ENCODE measurements around the gene TMEM89. TPM values are rescaled to one million over a fixed set of nuclear protein-coding genes. Genes with fewer than 3 reads are reported as not detected.

Gene TMEM89
- total and polyA plus RNA-seq, 2 of the 4 experiments (the other 2 are of a cell fraction): 0.15 TPM; not detected in 1

GRCh38 chr3:48655063-48655462 lies 33.5 kb upstream of the TMEM89 start:
- no peak overlapping the region for H4K8ac ChIP-seq (ENCODE audit: low read depth in 2 of 2, low read length in 2 of 2)
- WGBS, 2 experiments (ENCODE audit: extremely low coverage in 2 of 2, insufficient read length in 1 of 2): 95% methylated on average over 4 of the region's 12 CpGs; no CpG with 5 or more reads in 1 of the 2 experiments
- no TSS peak for BruUV-seq (replicated peaks)
- no peak overlapping the region for H3K4me3 ChIP-seq (ENCODE audit: insufficient read depth, low read depth, low read length)
- no peak for ATAC-seq (ENCODE audit: low read depth)
- TF ChIP-seq ELK1 (IDR thresholded peaks at IDR 0.05; ENCODE audit: borderline replicate concordance, low read depth, low read length): no peak
- TF ChIP-seq SMC3 (IDR thresholded peaks at IDR 0.05; ENCODE audit: low read depth, low read length): no peak
- TF ChIP-seq MXI1 (IDR thresholded peaks at IDR 0.05; ENCODE audit: borderline replicate concordance, low read depth, low read length): no peak
- TF ChIP-seq MAFK (IDR thresholded peaks at IDR 0.05; ENCODE audit: low read depth, low read length): no peak
- no peak for TF ChIP-seq NFE2L2 (IDR thresholded peaks at IDR 0.05; ENCODE audit: low read depth, low read length)
- no peak for TF ChIP-seq CTCF (conservative IDR thresholded peaks at IDR 0.05; ENCODE audit: low read depth, low read length)
- no peak for TF ChIP-seq MAZ (IDR thresholded peaks at IDR 0.05; ENCODE audit: borderline replicate concordance, low read depth, low read length)
- TF ChIP-seq RCOR1 (IDR thresholded peaks at IDR 0.05; ENCODE audit: insufficient replicate concordance, low read length): no peak
- no peak overlapping the region for H3K27ac ChIP-seq (ENCODE audit: insufficient read depth, low read length)
- H3K23ac ChIP-seq (ENCODE audit: low read depth, low read length): no peak overlapping the region
- H3K36me3 ChIP-seq (ENCODE audit: control insufficient read depth, insufficient read depth, low read length): no peaks in the 10 kb centered on the region
- ChIA-PET POLR2A (ENCODE audit: unreplicated experiment) (no interaction called here), CTCF (no interaction called here)
- intact Hi-C loops (cut with micrococcal nuclease) (no loop called here), dilution Hi-C loops (cut with HindIII; ENCODE audit: low sequenced_read_pairs, unreplicated experiment) (no loop called here), in situ Hi-C loops (cut with MboI; ENCODE audit: low sequenced_read_pairs) (no loop called here)
- no peaks in the 10 kb centered on the region for H3K79me1 ChIP-seq (ENCODE audit: low read depth in 1 of 2, low read length in 2 of 2)
- no peak overlapping the region for H4K5ac ChIP-seq (ENCODE audit: low read depth, low read length)
- no peak overlapping the region for H3K18ac ChIP-seq (ENCODE audit: low read depth, low read length)
- no peaks in the 10 kb centered on the region for H3K9me3 ChIP-seq (ENCODE audit: control insufficient read depth, insufficient read depth, low read length)
- H3K4me1 ChIP-seq (ENCODE audit: control insufficient read depth, insufficient read depth, low read length): peaks cover 3% of the 10 kb centered on the region; the same call in 1 of the 2 replicates
- no peak overlapping the region for H4K91ac ChIP-seq (ENCODE audit: insufficient read depth, low read depth, low read length)
- H3K56ac ChIP-seq (ENCODE audit: extremely low read depth, insufficient read depth, low read length): no peak overlapping the region
- no peak overlapping the region for H2AK9ac ChIP-seq (replicated peaks; ENCODE audit: low read depth, low read length, poor library complexity)
- no peak overlapping the region for H2BK15ac ChIP-seq (ENCODE audit: low read depth, low read length)
- H3K4me2 ChIP-seq (ENCODE audit: low read depth, low read length): no peak overlapping the region
- H3K9me1 ChIP-seq (ENCODE audit: insufficient read depth, low read length): no peaks in the 10 kb centered on the region
- no peaks in the 10 kb centered on the region; the same call in 1 of the 2 replicates for H3K27me3 ChIP-seq (ENCODE audit: control insufficient read depth, insufficient read depth, low read length)
- no peaks in the 10 kb centered on the region for H4K20me1 ChIP-seq (ENCODE audit: insufficient read depth, low read length)
- H3K4ac ChIP-seq (ENCODE audit: low read depth, low read length): no peak overlapping the region; the same call in 1 of the 2 replicates
- no peak overlapping the region for H3K14ac ChIP-seq (replicated peaks; ENCODE audit: low read depth, low read length)
- H2BK120ac ChIP-seq (ENCODE audit: low read depth, low read length): no peak overlapping the region
- H2AFZ ChIP-seq (replicated peaks; ENCODE audit: low read length, poor library complexity): peak overlapping the region; percentile 4
- no peak overlapping the region for H2BK20ac ChIP-seq (ENCODE audit: low read depth, low read length)
- no peak for DNase-seq
- H3K9ac ChIP-seq (ENCODE audit: low read depth, low read length): no peak overlapping the region
- no peak overlapping the region for H2AK5ac ChIP-seq (ENCODE audit: low read depth, low read length)
- H2BK5ac ChIP-seq (ENCODE audit: low read depth, low read length, poor library complexity, severe bottlenecking): no peak overlapping the region
